Endothelial cell of umbilical vein (primary cell): Measurements from ENCODE around the gene IQGAP2. TPM values are rescaled to one million over a fixed set of nuclear protein-coding genes. Genes with fewer than 3 reads are reported as not detected.

ENCODE experiments used
- BruUV-seq: library from RNA; stranded (reverse); fragments of 400-500 nt; replicated peaks from 2 replicates; lab custom pipeline; 2021; lab: Mats Ljungman, UMichigan
- CTCF ChIA-PET: fragments of 300-600, 350-600 bp; sonication (Branson Sonifier 250); formaldehyde crosslinking; loops from one replicate; lab custom pipeline; 2021; ENCODE audit warnings: antibody characterized with exemption, inconsistent platforms; lab: Charles Lee
- POLR2A ChIA-PET: fragments of 300-600, 350-600 bp; sonication (Branson Sonifier 250); formaldehyde crosslinking; loops from one replicate; lab custom pipeline; 2021; ENCODE audit warnings: antibody characterized with exemption, inconsistent platforms; lab: Charles Lee
- DNase-seq: peaks from one replicate; pipeline ENCODE4 v3.0.0-alpha.2; 2011; ENCODE audit warnings: low read depth, low spot score
- FAIRE-seq: peaks from 2 replicates; lab custom pipeline; 2011; peaks lifted over from hg19 to GRCh38; lab: Jason Lieb, UNC
- H2AFZ ChIP-seq: 2 replicates; pipeline ENCODE4 v1.6.0; 2012; ENCODE audit warnings: low read depth, low read length, control low read depth, inconsistent platforms
- H3K27ac ChIP-seq: 2 replicates; pipeline ENCODE4 v1.5.1; 2011; ENCODE audit warnings: low read depth, mild to moderate bottlenecking, control low read depth, low read length, moderate library complexity; ENCODE audit not compliant: insufficient read depth
- H3K27me3 ChIP-seq, 2 experiments: 2 replicates each; pipeline versions ENCODE4 v1.6.0 to v1.6.1; 2011; ENCODE audit warnings: low read length in 2 of 2, mixed read lengths in 1 of 2; ENCODE audit not compliant: control insufficient read depth in 2 of 2, insufficient read depth in 2 of 2
- H3K36me3 ChIP-seq, 2 experiments: 2 replicates in 1 of 2; 3 replicates in 1 of 2; pipeline ENCODE4 v1.5.1; 2011; ENCODE audit warnings: low read length in 2 of 2, mild to moderate bottlenecking in 1 of 2, moderate library complexity in 1 of 2; ENCODE audit not compliant: control insufficient read depth in 2 of 2, insufficient read depth in 2 of 2; ENCODE audit errors: extremely low read depth in 1 of 2
- H3K4me1 ChIP-seq: 3 replicates; pipeline ENCODE4 v1.5.1; 2011; ENCODE audit warnings: mild to moderate bottlenecking, low read length; ENCODE audit not compliant: control insufficient read depth, insufficient read depth; ENCODE audit errors: extremely low read depth
- H3K4me2 ChIP-seq: 2 replicates; pipeline ENCODE4 v1.6.1; 2011; ENCODE audit warnings: low read length, control low read depth, mixed read lengths; ENCODE audit not compliant: insufficient read depth
- H3K4me3 ChIP-seq, 3 experiments: fragments of 200-600 bp in 1 of 3; sonication (generic), shearing (Covaris generic) in 1 of 3; replicated peaks in 1 of 3; 2 replicates each; pipeline ENCODE4 v1.5.1; 2011 to 2016; ENCODE audit warnings: control low read depth in 3 of 3, low read length in 3 of 3, mild to moderate bottlenecking in 2 of 3, inconsistent platforms in 1 of 3, low read depth in 1 of 3, moderate library complexity in 1 of 3; ENCODE audit not compliant: insufficient read depth in 1 of 3
- H3K79me2 ChIP-seq: 2 replicates; pipeline ENCODE4 v1.6.0; 2012; ENCODE audit warnings: low read length, inconsistent platforms; ENCODE audit not compliant: control insufficient read depth, insufficient read depth
- H3K9ac ChIP-seq: replicated peaks from 2 replicates; pipeline ENCODE3; 2011; ENCODE audit warnings: low read length, control low read depth; ENCODE audit not compliant: insufficient read depth; ENCODE audit errors: extremely low read depth
- H3K9me1 ChIP-seq: replicated peaks from 3 replicates; pipeline ENCODE4 v1.6.0; 2011; ENCODE audit warnings: mild to moderate bottlenecking, low read length; ENCODE audit not compliant: control insufficient read depth, insufficient read depth; ENCODE audit errors: extremely low read depth
- H3K9me3 ChIP-seq: replicated peaks from 2 replicates; pipeline ENCODE4 v1.5.1; 2012; ENCODE audit warnings: low read length, inconsistent platforms; ENCODE audit not compliant: control insufficient read depth, insufficient read depth
- H4K20me1 ChIP-seq: replicated peaks from 2 replicates; pipeline ENCODE3; 2011; ENCODE audit warnings: mild to moderate bottlenecking, low read length; ENCODE audit not compliant: control insufficient read depth, insufficient read depth; ENCODE audit errors: extremely low read depth
- EZH2 ChIP-seq: IDR thresholded peaks from 2 replicates; pipeline ENCODE4 v1.6.1; 2012; ENCODE audit warnings: borderline replicate concordance, low read depth, mild to moderate bottlenecking, moderate library complexity, low read length, inconsistent platforms; ENCODE audit not compliant: severe bottlenecking
- FOS ChIP-seq: IDR thresholded peaks from 2 replicates; pipeline ENCODE4 v1.6.1; 2011; ENCODE audit warnings: mild to moderate bottlenecking, low read length, moderate library complexity, borderline replicate concordance; ENCODE audit not compliant: insufficient read depth
- GATA2 ChIP-seq: IDR thresholded peaks from 2 replicates; pipeline ENCODE4 v1.7.0; 2011; ENCODE audit warnings: low read depth, mild to moderate bottlenecking, moderate library complexity, mixed read lengths, low read length; ENCODE audit not compliant: insufficient read length, insufficient read depth
- JUN ChIP-seq: IDR thresholded peaks from 2 replicates; pipeline ENCODE4 v1.6.1; 2011; ENCODE audit warnings: borderline replicate concordance, low read depth; ENCODE audit not compliant: insufficient read length, insufficient read depth
- MYC ChIP-seq: IDR thresholded peaks from one replicate; pipeline ENCODE4 v1.6.1; 2011; ENCODE audit warnings: mild to moderate bottlenecking, low read depth, low read length
- POLR2A ChIP-seq: IDR thresholded peaks from 2 replicates; pipeline ENCODE4 v1.6.1; 2012; ENCODE audit warnings: low read depth, mild to moderate bottlenecking, control low read depth, low read length
- POLR2AphosphoS5 ChIP-seq: IDR thresholded peaks from 2 replicates; pipeline ENCODE4 v1.6.1; 2012; ENCODE audit warnings: low read depth, mild to moderate bottlenecking, control low read depth, low read length, moderate library complexity; ENCODE audit not compliant: insufficient read depth
- dilution Hi-C: fragments of 300-500 bp; cut with MboI; formaldehyde crosslinking; loops from one replicate; pipeline ENCODE4 v1.15.0; 2019; ENCODE audit warnings: low sequenced_read_pairs; ENCODE audit not compliant: extremely low pct_ligation_motif_present
- intact Hi-C: fragments of 100-400 bp; cut with micrococcal nuclease; formaldehyde crosslinking; loops from one replicate; pipeline ENCODE4 v1.10.0; 2022
- polyA plus RNA-seq, 4 experiments: library from polyadenylated mRNA; depleted of rRNA in 3 of 4; stranded (reverse) in 3 of 4; unstranded in 1 of 4; fragments of >200 nt; gene quantifications; 2 replicates each; pipeline versions ENCODE4 v1.2.1 to v1.2.3, GENCODE V29; 2011 to 2012; ENCODE audit warnings: missing spikeins in 1 of 4
- total RNA-seq: library from RNA; stranded (reverse); gene quantifications from 2 replicates; pipeline ENCODE4 v1.2.3, GENCODE V29; 2021
- TF ChIP-seq, protein P1 (sequence below): IDR thresholded peaks from 2 replicates; pipeline ENCODE4 v1.6.1; 2011; ENCODE audit not compliant: insufficient read depth, insufficient read length
- TF ChIP-seq, protein P2 (sequence below), 2 donors: IDR thresholded peaks; 1 replicate in 1 of 2; 2 replicates in 1 of 2; pipeline ENCODE4 v1.5.1; 2011; ENCODE audit warnings: low read length in 2 of 2, mild to moderate bottlenecking in 2 of 2, moderate library complexity in 2 of 2, control low read depth in 1 of 2, inconsistent platforms in 1 of 2, low read depth in 1 of 2; ENCODE audit not compliant: insufficient read depth in 1 of 2; ENCODE audit errors: extremely low read depth in 1 of 2

The IQGAP2 gene
- total and polyA plus RNA-seq, 2 donors (not counting 3 experiments of a cell fraction or from before 2014, with no cell fraction given), result 4.5 to 4.7 TPM

DNA sequence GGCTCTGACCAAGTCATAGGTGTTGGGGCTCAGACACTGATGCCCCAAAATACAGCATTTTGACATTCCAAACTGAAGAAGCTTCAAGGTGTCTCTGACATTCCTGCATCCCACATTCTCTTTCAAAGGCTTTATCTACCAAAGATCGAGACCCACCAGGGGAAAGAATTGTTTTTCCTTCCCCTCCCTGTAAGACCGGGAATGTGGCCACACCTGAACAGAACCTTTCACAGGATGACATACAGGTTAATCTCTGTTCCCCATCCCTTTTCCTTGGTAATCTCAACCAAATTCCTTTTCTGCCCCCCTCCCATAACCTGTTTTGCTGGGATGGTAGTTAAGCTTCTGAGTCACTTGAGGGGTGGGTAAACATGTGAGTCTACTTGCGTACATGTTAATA is 72.3 kb downstream of the IQGAP2 start:
- FAIRE-seq, result no peak
- Histone ChIP-seq H3K27ac (no peak overlapping the region), H3K27me3 (peaks cover 0 to 2% of the 10 kb centered on the region in 2 experiments), H3K4me2 (no peak overlapping the region), H2AFZ (no peak overlapping the region), H3K4me1 (no peaks in the 10 kb centered on the region), H3K9ac (no peak overlapping the region), H3K9me3 (no peaks in the 10 kb centered on the region), H3K4me3 (no peak overlapping the region), H3K9me1 (no peaks in the 10 kb centered on the region), H3K36me3 (no peaks in the 10 kb centered on the region), H4K20me1 (no peaks in the 10 kb centered on the region), H3K79me2 (no peaks in the 10 kb centered on the region)
- intact Hi-C loops (no loop called here), dilution Hi-C loops (no loop called here)
- no peak for DNase-seq
- CTCF ChIA-PET, result no interaction called here
- BruUV-seq, result no TSS peak
- POLR2A ChIA-PET, result no interaction called here
- TF ChIP-seq POLR2A (no peak), EZH2 (no peak), FOS (no peak)

DNA sequence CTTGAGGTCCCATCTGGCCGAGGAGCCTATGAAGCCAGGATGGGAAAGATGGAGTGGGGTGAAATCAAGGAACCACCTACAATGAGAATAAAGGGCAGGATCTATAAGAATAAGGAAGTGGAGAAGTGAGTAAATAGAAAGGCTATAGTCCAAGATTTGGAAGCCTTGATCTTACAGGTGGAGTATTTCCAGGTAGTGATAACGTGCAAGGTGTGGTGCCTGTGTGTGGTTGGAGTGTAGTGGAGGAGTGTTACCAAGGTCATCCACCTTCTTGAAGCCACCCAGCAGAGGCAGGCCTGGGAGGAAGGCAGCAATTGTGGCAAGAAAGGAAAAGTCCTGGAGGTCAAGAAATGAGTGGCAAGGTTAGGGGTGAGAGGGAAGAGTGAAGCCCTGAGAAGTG is 72.9 kb downstream of the IQGAP2 start:
- H2AFZ ChIP-seq, result no peak overlapping the region
- intact Hi-C loops, result no loop called here
- ChIA-PET POLR2A (no interaction called here), CTCF (no interaction called here)
- no peaks in the 10 kb centered on the region for H3K9me3 ChIP-seq
- no peak overlapping the region for H3K9ac ChIP-seq
- H3K27me3 ChIP-seq, result peaks cover 0 to 2% of the 10 kb centered on the region in 2 experiments
- H3K4me1 ChIP-seq, result no peaks in the 10 kb centered on the region
- DNase-seq (no peak), FAIRE-seq (no peak)
- BruUV-seq, result no TSS peak
- H3K36me3 ChIP-seq, result no peaks in the 10 kb centered on the region
- dilution Hi-C loops, result no loop called here
- no peak overlapping the region for H3K4me2 ChIP-seq
- H4K20me1 ChIP-seq, result no peaks in the 10 kb centered on the region
- no peak overlapping the region for H3K4me3 ChIP-seq
- H3K27ac ChIP-seq, result no peak overlapping the region
- TF ChIP-seq MYC (no peak), POLR2AphosphoS5 (no peak), JUN (no peak), FOS (no peak), EZH2 (no peak), GATA2 (no peak), POLR2A (no peak)
- TF ChIP-seq, protein P1, sequence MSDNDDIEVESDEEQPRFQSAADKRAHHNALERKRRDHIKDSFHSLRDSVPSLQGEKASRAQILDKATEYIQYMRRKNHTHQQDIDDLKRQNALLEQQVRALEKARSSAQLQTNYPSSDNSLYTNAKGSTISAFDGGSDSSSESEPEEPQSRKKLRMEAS, result no peak
- TF ChIP-seq, protein P2, sequence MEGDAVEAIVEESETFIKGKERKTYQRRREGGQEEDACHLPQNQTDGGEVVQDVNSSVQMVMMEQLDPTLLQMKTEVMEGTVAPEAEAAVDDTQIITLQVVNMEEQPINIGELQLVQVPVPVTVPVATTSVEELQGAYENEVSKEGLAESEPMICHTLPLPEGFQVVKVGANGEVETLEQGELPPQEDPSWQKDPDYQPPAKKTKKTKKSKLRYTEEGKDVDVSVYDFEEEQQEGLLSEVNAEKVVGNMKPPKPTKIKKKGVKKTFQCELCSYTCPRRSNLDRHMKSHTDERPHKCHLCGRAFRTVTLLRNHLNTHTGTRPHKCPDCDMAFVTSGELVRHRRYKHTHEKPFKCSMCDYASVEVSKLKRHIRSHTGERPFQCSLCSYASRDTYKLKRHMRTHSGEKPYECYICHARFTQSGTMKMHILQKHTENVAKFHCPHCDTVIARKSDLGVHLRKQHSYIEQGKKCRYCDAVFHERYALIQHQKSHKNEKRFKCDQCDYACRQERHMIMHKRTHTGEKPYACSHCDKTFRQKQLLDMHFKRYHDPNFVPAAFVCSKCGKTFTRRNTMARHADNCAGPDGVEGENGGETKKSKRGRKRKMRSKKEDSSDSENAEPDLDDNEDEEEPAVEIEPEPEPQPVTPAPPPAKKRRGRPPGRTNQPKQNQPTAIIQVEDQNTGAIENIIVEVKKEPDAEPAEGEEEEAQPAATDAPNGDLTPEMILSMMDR (IDR thresholded peaks at IDR 0.05; ENCODE audit: extremely low read depth in 1 of 2, insufficient read depth in 1 of 2, low read depth in 1 of 2, low read length in 2 of 2), result no peak
- H3K9me1 ChIP-seq, result no peaks in the 10 kb centered on the region
- H3K79me2 ChIP-seq, result no peaks in the 10 kb centered on the region
